ENCODE measurements around the gene SPRYD3.
"Not testable (repeated sequence)": the region's sequence is repeated elsewhere in the genome, so short reads cannot be mapped to it uniquely, and the experiment has no call there.

GRCh38 chr12:53095596-53095895 is 16.4 kb upstream of the SPRYD3 start:
- not testable (repeated sequence) for TF ChIP-seq OSR1, ZNF8, ZC3H10 (CRISPR knock-in tag; IDR thresholded peaks at IDR 0.05)

Data from SK-N-SH treated with all-trans-retinoic acid at 6 μM for 48 hours (cell line).